GM12872 (cell line): ENCODE measurements around the gene COL6A1.

Source experiments
- CTCF ChIP-seq: IDR thresholded peaks from 3 replicates; pipeline ENCODE4 v1.5.1; 2011; ENCODE audit warnings: low read depth, mild to moderate bottlenecking, low read length, moderate library complexity; ENCODE audit not compliant: insufficient read depth

Gene COL6A1

GRCh38 chr21:45979141-45979631, 2.4 kb upstream of the COL6A1 start:
- TF ChIP-seq CTCF, result no peak

- no peak for TF ChIP-seq CTCF
These were observed 1.9 kb upstream of the COL6A1 start for GRCh38 chr21:45979651-45980050.

GRCh38 chr21:45980271-45980670, 1.3 kb upstream of the COL6A1 start:
- no peak for TF ChIP-seq CTCF

GRCh38 chr21:45980697-45981096, 873 bp upstream of the COL6A1 start:
- no peak for TF ChIP-seq CTCF

- no peak for TF ChIP-seq CTCF
These were observed 655 bp downstream of the COL6A1 start for GRCh38 chr21:45982092-45982757.

- TF ChIP-seq CTCF, result no peak
These were observed 1.4 kb downstream of the COL6A1 start for GRCh38 chr21:45982758-45983648.

GRCh38 chr21:45983649-45983965, 2.0 kb downstream of the COL6A1 start:
- no peak for TF ChIP-seq CTCF
